H1 (cell line): ENCODE results near the gene WWC1. TPM values are rescaled to one million over a fixed set of nuclear protein-coding genes. Genes with fewer than 3 reads are reported as not detected.

ENCODE experiments used
- CTCF ChIA-PET: fragments of 300-600 bp; sonication (Branson Sonifier 250); formaldehyde crosslinking; loops from one replicate; lab custom pipeline; 2021; ENCODE audit not compliant: partially characterized antibody; lab: Charles Lee
- POLR2A ChIA-PET: fragments of 300-600 bp; sonication (Branson Sonifier 250); formaldehyde crosslinking; loops from one replicate; lab custom pipeline; 2021; ENCODE audit warnings: inconsistent platforms; ENCODE audit not compliant: partially characterized antibody; lab: Charles Lee
- DNase-seq, 2 experiments: peaks; one replicate each; pipeline versions ENCODE4 v3.0.0 to v3.0.0-alpha.2; 2010 to 2022; ENCODE audit warnings: low spot score in 2 of 2, low read depth in 1 of 2, mixed read lengths in 1 of 2
- FAIRE-seq: peaks from 2 replicates; lab custom pipeline; 2011; peaks lifted over from hg19 to GRCh38; lab: Jason Lieb, UNC
- H2AFZ ChIP-seq: 2 replicates; pipeline ENCODE4 v1.8.1; 2012; ENCODE audit warnings: low read length, inconsistent platforms
- H2AK5ac ChIP-seq: 2 replicates; pipeline ENCODE4 v1.6.1; 2013; ENCODE audit warnings: low read depth, low read length
- H2BK120ac ChIP-seq: replicated peaks from 2 replicates; pipeline ENCODE3; 2013; ENCODE audit warnings: low read depth, low read length, inconsistent platforms
- H2BK12ac ChIP-seq: 2 replicates; pipeline ENCODE4 v1.6.1; 2013; ENCODE audit warnings: low read depth, low read length
- H2BK15ac ChIP-seq: 2 replicates; pipeline ENCODE4 v1.6.1; 2013; ENCODE audit warnings: low read length
- H2BK20ac ChIP-seq: 2 replicates; pipeline ENCODE4 v1.6.1; 2013; ENCODE audit warnings: low read length
- H2BK5ac ChIP-seq: 2 replicates; pipeline ENCODE4 v1.6.1; 2013; ENCODE audit warnings: low read depth, low read length
- H3K14ac ChIP-seq: 2 replicates; pipeline ENCODE4 v1.6.1; 2013; ENCODE audit warnings: inconsistent platforms; ENCODE audit not compliant: insufficient read length
- H3K18ac ChIP-seq: 2 replicates; pipeline ENCODE4 v1.6.1; 2013; ENCODE audit warnings: low read length; ENCODE audit errors: extremely low read depth
- H3K23ac ChIP-seq: 2 replicates; pipeline ENCODE4 v1.6.1; 2013; ENCODE audit warnings: inconsistent platforms; ENCODE audit not compliant: insufficient read length
- H3K23me2 ChIP-seq: 2 replicates; pipeline ENCODE4 v1.6.1; 2013; ENCODE audit warnings: low read depth, low read length
- H3K27ac ChIP-seq: 2 replicates; pipeline ENCODE4 v1.6.1; 2011; ENCODE audit warnings: low read depth, low read length, inconsistent platforms
- H3K27me3 ChIP-seq, 4 experiments: replicated peaks in 1 of 4; 1 replicate in 1 of 4; 2 replicates in 3 of 4; pipeline versions ENCODE4 v1.6.1 to v1.8.1; 2011 to 2013; ENCODE audit warnings: low read length in 3 of 4, mild to moderate bottlenecking in 3 of 4, inconsistent platforms in 2 of 4, mixed read lengths in 2 of 4, moderate library complexity in 1 of 4; ENCODE audit not compliant: control insufficient read depth in 3 of 4, insufficient read depth in 3 of 4; ENCODE audit errors: extremely low read depth in 1 of 4
- H3K36me3 ChIP-seq, 4 experiments: 2 replicates each; pipeline versions ENCODE4 v1.6.1 to v1.8.1; 2011 to 2013; ENCODE audit warnings: mild to moderate bottlenecking in 4 of 4, low read length in 3 of 4, moderate library complexity in 2 of 4, control low read depth in 1 of 4, inconsistent platforms in 1 of 4; ENCODE audit not compliant: insufficient read depth in 4 of 4, control insufficient read depth in 2 of 4
- H3K4ac ChIP-seq: replicated peaks from 2 replicates; pipeline ENCODE3; 2013; ENCODE audit warnings: low read length, low read depth, mixed read lengths, inconsistent platforms; ENCODE audit not compliant: insufficient read length
- H3K4me1 ChIP-seq, 4 experiments: replicated peaks in 1 of 4; 1 replicate in 1 of 4; 2 replicates in 3 of 4; pipeline versions ENCODE4 v1.6.1 to v1.8.1; 2011 to 2013; ENCODE audit warnings: low read length in 3 of 4, inconsistent platforms in 2 of 4, mixed read lengths in 1 of 4; ENCODE audit not compliant: insufficient read depth in 4 of 4, control insufficient read depth in 3 of 4
- H3K4me2 ChIP-seq, 2 experiments: 2 replicates each; pipeline versions ENCODE4 v1.6.1 to v1.8.1; 2011 to 2013; ENCODE audit warnings: low read depth in 2 of 2, low read length in 2 of 2, control low read depth in 1 of 2, inconsistent platforms in 1 of 2, mild to moderate bottlenecking in 1 of 2; ENCODE audit not compliant: insufficient read depth in 1 of 2
- H3K4me3 ChIP-seq, 4 experiments: fragments of 200-600, 300-600 bp in 1 of 4; sonication (generic), shearing (Covaris generic), sonication (Bioruptor Twin) in 1 of 4; 2 replicates each; pipeline versions ENCODE4 v1.5.1 to v1.8.1; 2011 to 2016; ENCODE audit warnings: low read length in 4 of 4, low read depth in 3 of 4, control low read depth in 2 of 4, inconsistent platforms in 2 of 4, mild to moderate bottlenecking in 2 of 4, mixed read lengths in 1 of 4, moderate library complexity in 1 of 4; ENCODE audit not compliant: insufficient read depth in 2 of 4; ENCODE audit errors: extremely low read depth in 1 of 4
- H3K56ac ChIP-seq: replicated peaks from 2 replicates; pipeline ENCODE3; 2013; ENCODE audit warnings: low read depth, mild to moderate bottlenecking, mixed read lengths, low read length, inconsistent platforms; ENCODE audit not compliant: insufficient read length
- H3K79me1 ChIP-seq: 2 replicates; pipeline ENCODE4 v1.6.1; 2013; ENCODE audit warnings: low read depth, low read length, control low read depth
- H3K79me2 ChIP-seq, 2 experiments: 2 replicates each; pipeline versions ENCODE4 v1.6.1 to v1.8.1; 2012 to 2013; ENCODE audit warnings: low read length in 2 of 2, mild to moderate bottlenecking in 2 of 2, inconsistent platforms in 1 of 2; ENCODE audit not compliant: insufficient read depth in 2 of 2, control insufficient read depth in 1 of 2
- H3K9ac ChIP-seq, 4 experiments: replicated peaks in 1 of 4; 1 replicate in 1 of 4; 2 replicates in 3 of 4; pipeline versions ENCODE4 v1.6.1 to v1.8.1; 2011 to 2013; ENCODE audit warnings: low read depth in 3 of 4, low read length in 3 of 4, control low read depth in 2 of 4, mild to moderate bottlenecking in 2 of 4, moderate library complexity in 2 of 4, inconsistent platforms in 1 of 4; ENCODE audit errors: extremely low read depth in 1 of 4
- H3K9me3 ChIP-seq, 2 experiments: 2 replicates each; pipeline versions ENCODE4 v1.6.1 to v1.8.1; 2012 to 2013; ENCODE audit warnings: mild to moderate bottlenecking in 2 of 2, moderate library complexity in 2 of 2, control low read depth in 1 of 2, inconsistent platforms in 1 of 2, low read depth in 1 of 2, low read length in 1 of 2, mixed read lengths in 1 of 2; ENCODE audit not compliant: insufficient read depth in 2 of 2
- H4K20me1 ChIP-seq, 2 experiments: replicated peaks in 1 of 2; 2 replicates each; pipeline versions ENCODE3 to v1.8.1; 2011 to 2013; ENCODE audit warnings: inconsistent platforms in 2 of 2, low read length in 2 of 2, mild to moderate bottlenecking in 1 of 2; ENCODE audit not compliant: insufficient read depth in 2 of 2, control insufficient read depth in 1 of 2
- H4K5ac ChIP-seq: 2 replicates; pipeline ENCODE4 v1.6.1; 2013; ENCODE audit warnings: low read length, low read depth, mixed read lengths, inconsistent platforms; ENCODE audit not compliant: insufficient read length
- H4K8ac ChIP-seq: 2 replicates; pipeline ENCODE4 v1.8.0; 2013; ENCODE audit warnings: mild to moderate bottlenecking, moderate library complexity, low read length, inconsistent platforms; ENCODE audit not compliant: insufficient read depth; ENCODE audit errors: extremely low read depth
- H4K91ac ChIP-seq: replicated peaks from 2 replicates; pipeline ENCODE3; 2013; ENCODE audit warnings: low read length, mixed read lengths, inconsistent platforms; ENCODE audit not compliant: insufficient read length
- CEBPB ChIP-seq: IDR thresholded peaks from 2 replicates; pipeline ENCODE4 v1.6.1; 2012; ENCODE audit warnings: low read depth, low read length
- JUND ChIP-seq: IDR thresholded peaks from 2 replicates; pipeline ENCODE4 v1.6.1; 2011; ENCODE audit warnings: mild to moderate bottlenecking, improper control_type of control experiment, low read length
- PHF8 ChIP-seq: fragments of 200-600 bp; sonication (generic); conservative IDR thresholded peaks from 2 replicates; pipeline ENCODE4 v1.7.1; 2012; ENCODE audit warnings: low read depth, mild to moderate bottlenecking, inconsistent platforms, low read length, moderate library complexity
- POU5F1 ChIP-seq: IDR thresholded peaks from 2 replicates; pipeline ENCODE4 v1.6.1; 2011; ENCODE audit warnings: low read depth, mild to moderate bottlenecking, low read length, moderate library complexity
- TBP ChIP-seq: IDR thresholded peaks from 2 replicates; pipeline ENCODE4 v1.6.1; 2011; ENCODE audit warnings: low read depth, low read length, improper control_type of control experiment
- WGBS, 2 experiments: shearing (Covaris generic) in 1 of 2; methylation state at CpG; one replicate each; pipeline versions ENCODE4 v1.1.6 to v1.1.7; 2013 to 2015; ENCODE audit warnings: low lambda C conversion rate in 2 of 2, mixed read lengths in 2 of 2, inconsistent platforms in 1 of 2, low coverage in 1 of 2, missing lambda C conversion rate in 1 of 2; ENCODE audit not compliant: insufficient replicate concordance in 2 of 2, insufficient coverage in 1 of 2, insufficient read length in 1 of 2; ENCODE audit errors: extremely low coverage in 1 of 2, missing lambda C conversion rate in 1 of 2; 5-methylcytosine and 5-hydroxymethylcytosine counted together
- polyA plus RNA-seq, 7 experiments: library from polyadenylated mRNA; depleted of rRNA in 3 of 7; stranded (reverse) in 5 of 7; unstranded in 2 of 7; fragments of >200 nt in 5 of 7; fragments of 200-250 nt in 2 of 7; gene quantifications; 1 replicate in 5 of 7; 2 replicates in 1 of 7; 4 replicates in 1 of 7; pipeline versions ENCODE4 v1.2.1 to v1.2.3, GENCODE V29; 2011 to 2013; ENCODE audit warnings: missing spikeins in 2 of 7, mixed read lengths in 2 of 7
- total RNA-seq: library from RNA; stranded (reverse); fragmentation: NEBNext Ultra II Directional; extraction: Animal tissue kit (Norgen Biotek cat#: 25700); gene quantifications from 2 replicates; pipeline ENCODE4 v1.2.1, GENCODE V29; 2021

The WWC1 gene
- total and polyA plus RNA-seq, 2 of the 8 experiments (the other 6 are each of a cell fraction or from before 2014, with no cell fraction given), result 16.4 to 41.1 TPM

DNA sequence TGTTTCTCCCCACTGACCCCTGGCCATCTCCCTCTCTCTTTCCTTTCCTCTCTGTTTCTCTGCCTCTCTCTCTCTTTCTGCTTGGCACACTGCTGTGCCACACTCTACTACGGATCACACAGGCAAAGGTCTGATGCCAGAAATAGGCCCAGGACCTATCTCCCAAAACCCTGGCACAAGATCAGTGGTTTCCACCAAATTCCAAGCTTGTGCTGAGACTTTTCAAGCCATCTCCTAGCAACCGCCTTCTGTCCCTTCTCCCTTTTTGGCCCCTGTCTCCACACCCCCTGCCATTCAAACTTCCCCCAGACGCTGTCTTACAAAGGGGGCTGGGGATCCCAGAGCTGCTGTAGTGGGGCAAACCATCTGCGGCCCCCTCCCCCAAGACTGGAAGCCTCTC is 156.4 kb downstream of the WWC1 start:
- Histone ChIP-seq H4K91ac (no peak overlapping the region), H2BK15ac (no peak overlapping the region), H4K8ac (no peak overlapping the region; the same call in 1 of the 2 replicates), H3K23me2 (no peaks in the 10 kb centered on the region), H3K4me3 (no peak overlapping the region), H3K79me2 (no peaks in the 10 kb centered on the region), H2BK12ac (no peak overlapping the region), H3K4me2 (no peak overlapping the region), H3K9me3 (no peaks in the 10 kb centered on the region), H4K20me1 (no peaks in the 10 kb centered on the region), H3K14ac (no peak overlapping the region), H3K56ac (no peak overlapping the region), H2AK5ac (no peak overlapping the region), H2BK5ac (no peak overlapping the region), H3K18ac (no peak overlapping the region), H3K27ac (no peak overlapping the region), H2BK20ac (no peak overlapping the region), H4K5ac (no peak overlapping the region), H2AFZ (no peak overlapping the region), H2BK120ac (no peak overlapping the region), H3K79me1 (no peaks in the 10 kb centered on the region), H3K23ac (no peak overlapping the region), H3K36me3 (peaks cover 4 to 33% (median 15%) of the 10 kb centered on the region in 4 experiments; a peak in 6 of 8 replicates), H3K9ac (no peak overlapping the region), H3K4ac (no peak overlapping the region), H3K4me1 (no peaks in the 10 kb centered on the region), H3K27me3 (no peaks in the 10 kb centered on the region)
- FAIRE-seq, result no peak
- no peak for DNase-seq
- POLR2A ChIA-PET, result no interaction called here
- 82% methylated on average over 4 of the region's 4 CpGs; no CpG with 5 or more reads in 1 of the 2 experiments for WGBS, 2 experiments
- CTCF ChIA-PET, result no interaction called here
- TF ChIP-seq PHF8, result no peak
- no peak for TF ChIP-seq CEBPB
- TF ChIP-seq POU5F1, result no peak
- no peak for TF ChIP-seq JUND
- no peak for TF ChIP-seq TBP
